Measurements from ENCODE around the gene BBLN.

The BBLN gene

GRCh38 chr9:128211186-128211980 lies 51.3 kb downstream of the BBLN start:
- no peak for TF ChIP-seq REST (IDR thresholded peaks at IDR 0.05; ENCODE audit: insufficient read depth in 1 of 2, low read depth in 2 of 2, low read length in 2 of 2)
- no peak for TF ChIP-seq POLR2AphosphoS5 (IDR thresholded peaks at IDR 0.05; ENCODE audit: low read depth, low read length)
- TF ChIP-seq TAF1 (IDR thresholded peaks at IDR 0.05; ENCODE audit: borderline replicate concordance, insufficient read depth, low read length) = no peak
- TF ChIP-seq FOXP2 (optimal IDR thresholded peaks at IDR 0.05; ENCODE audit: borderline replicate concordance, extremely low read depth, extremely low read length, insufficient read depth) = no peak
- TF ChIP-seq SIN3A (IDR thresholded peaks at IDR 0.05; ENCODE audit: borderline replicate concordance, insufficient read depth, low read length) = no peak

DNA sequence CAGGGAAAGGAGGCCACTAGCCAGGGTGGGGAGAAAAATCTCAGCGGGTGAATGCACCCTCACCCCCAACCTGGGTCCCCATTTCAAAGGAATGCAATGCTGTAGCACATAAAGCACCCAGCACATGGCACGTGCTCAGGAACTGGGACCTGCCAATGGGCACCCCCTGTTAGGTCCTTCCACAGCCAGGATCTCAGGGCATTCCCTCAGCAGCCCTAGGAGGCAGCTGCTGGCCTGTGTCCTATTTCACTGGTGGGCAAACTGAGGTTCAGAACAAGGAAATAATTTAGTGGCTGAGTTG lies 51.9 kb downstream of the BBLN start:
- TF ChIP-seq REST (IDR thresholded peaks at IDR 0.05; ENCODE audit: insufficient read depth in 1 of 2, low read depth in 2 of 2, low read length in 2 of 2) (no peak), TAF1 (IDR thresholded peaks at IDR 0.05; ENCODE audit: borderline replicate concordance, insufficient read depth, low read length) (no peak), SIN3A (IDR thresholded peaks at IDR 0.05; ENCODE audit: borderline replicate concordance, insufficient read depth, low read length) (no peak), POLR2AphosphoS5 (IDR thresholded peaks at IDR 0.05; ENCODE audit: low read depth, low read length) (no peak), FOXP2 (optimal IDR thresholded peaks at IDR 0.05; ENCODE audit: borderline replicate concordance, extremely low read depth, extremely low read length, insufficient read depth) (no peak)

All from PFSK-1 (cell line).